Brain microvascular endothelial cell (primary cell): ENCODE measurements around the gene VPS26B.

ENCODE experiments used
- DNase-seq: peaks from one replicate; pipeline ENCODE4 v3.0.0-alpha.2; 2020
- H3K27ac ChIP-seq: fragments of 250-450 bp; sonication (Bioruptor Pico); 2 replicates; pipeline ENCODE4 v1.5.1; 2020; ENCODE audit warnings: mild to moderate bottlenecking, moderate library complexity
- H3K27me3 ChIP-seq: fragments of 250-450 bp; sonication (Bioruptor Pico); replicated peaks from 2 replicates; pipeline ENCODE4 v1.5.1; 2020; ENCODE audit warnings: mild to moderate bottlenecking
- H3K36me3 ChIP-seq: fragments of 250-450 bp; sonication (Bioruptor Pico); replicated peaks from 2 replicates; pipeline ENCODE4 v1.5.1; 2020; ENCODE audit warnings: mild to moderate bottlenecking
- H3K4me3 ChIP-seq: 2 replicates; pipeline ENCODE4 v1.5.1; 2011; ENCODE audit warnings: low read depth, mild to moderate bottlenecking, control low read depth, low read length, moderate library complexity
- in situ Hi-C: cut with HindIII; loops from 2 replicates; pipeline ENCODE4 v1.10.0; 2017; ENCODE audit warnings: low sequenced_read_pairs, low pct_ligation_motif_present
- TF ChIP-seq, protein P1 (sequence below): IDR thresholded peaks from 2 replicates; pipeline ENCODE4 v1.5.1; 2011; ENCODE audit warnings: low read depth, mild to moderate bottlenecking, moderate library complexity, low read length, control low read depth, inconsistent platforms; ENCODE audit errors: missing control alignments

The VPS26B gene

DNA sequence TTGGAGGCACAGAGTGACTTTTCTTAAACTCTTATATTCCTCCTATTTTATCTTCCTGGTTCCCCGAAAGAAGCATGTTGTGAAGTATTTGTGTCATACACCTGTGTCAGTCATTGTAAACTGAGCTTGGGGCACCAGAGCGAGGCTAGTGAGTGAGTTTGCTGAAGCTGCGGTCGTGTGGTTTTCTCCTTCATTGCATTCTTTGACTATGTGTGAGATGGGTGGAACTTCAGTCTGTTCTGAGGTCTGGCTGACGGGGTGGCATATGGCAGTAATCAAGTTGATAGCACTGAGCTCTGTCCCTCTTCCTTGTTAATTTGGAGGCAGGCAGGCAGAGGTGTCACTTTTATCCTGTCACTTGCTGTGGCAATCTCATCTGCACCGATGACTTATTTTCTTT lies 4.2 kb downstream of the VPS26B start:
- H3K27ac ChIP-seq: no peak overlapping the region
- in situ Hi-C loops: no loop called here
- no peak overlapping the region for H3K4me3 ChIP-seq
- no peaks in the 10 kb centered on the region for H3K36me3 ChIP-seq
- no peaks in the 10 kb centered on the region for H3K27me3 ChIP-seq
- TF ChIP-seq, protein P1, sequence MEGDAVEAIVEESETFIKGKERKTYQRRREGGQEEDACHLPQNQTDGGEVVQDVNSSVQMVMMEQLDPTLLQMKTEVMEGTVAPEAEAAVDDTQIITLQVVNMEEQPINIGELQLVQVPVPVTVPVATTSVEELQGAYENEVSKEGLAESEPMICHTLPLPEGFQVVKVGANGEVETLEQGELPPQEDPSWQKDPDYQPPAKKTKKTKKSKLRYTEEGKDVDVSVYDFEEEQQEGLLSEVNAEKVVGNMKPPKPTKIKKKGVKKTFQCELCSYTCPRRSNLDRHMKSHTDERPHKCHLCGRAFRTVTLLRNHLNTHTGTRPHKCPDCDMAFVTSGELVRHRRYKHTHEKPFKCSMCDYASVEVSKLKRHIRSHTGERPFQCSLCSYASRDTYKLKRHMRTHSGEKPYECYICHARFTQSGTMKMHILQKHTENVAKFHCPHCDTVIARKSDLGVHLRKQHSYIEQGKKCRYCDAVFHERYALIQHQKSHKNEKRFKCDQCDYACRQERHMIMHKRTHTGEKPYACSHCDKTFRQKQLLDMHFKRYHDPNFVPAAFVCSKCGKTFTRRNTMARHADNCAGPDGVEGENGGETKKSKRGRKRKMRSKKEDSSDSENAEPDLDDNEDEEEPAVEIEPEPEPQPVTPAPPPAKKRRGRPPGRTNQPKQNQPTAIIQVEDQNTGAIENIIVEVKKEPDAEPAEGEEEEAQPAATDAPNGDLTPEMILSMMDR: no peak
- no peak for DNase-seq

DNA sequence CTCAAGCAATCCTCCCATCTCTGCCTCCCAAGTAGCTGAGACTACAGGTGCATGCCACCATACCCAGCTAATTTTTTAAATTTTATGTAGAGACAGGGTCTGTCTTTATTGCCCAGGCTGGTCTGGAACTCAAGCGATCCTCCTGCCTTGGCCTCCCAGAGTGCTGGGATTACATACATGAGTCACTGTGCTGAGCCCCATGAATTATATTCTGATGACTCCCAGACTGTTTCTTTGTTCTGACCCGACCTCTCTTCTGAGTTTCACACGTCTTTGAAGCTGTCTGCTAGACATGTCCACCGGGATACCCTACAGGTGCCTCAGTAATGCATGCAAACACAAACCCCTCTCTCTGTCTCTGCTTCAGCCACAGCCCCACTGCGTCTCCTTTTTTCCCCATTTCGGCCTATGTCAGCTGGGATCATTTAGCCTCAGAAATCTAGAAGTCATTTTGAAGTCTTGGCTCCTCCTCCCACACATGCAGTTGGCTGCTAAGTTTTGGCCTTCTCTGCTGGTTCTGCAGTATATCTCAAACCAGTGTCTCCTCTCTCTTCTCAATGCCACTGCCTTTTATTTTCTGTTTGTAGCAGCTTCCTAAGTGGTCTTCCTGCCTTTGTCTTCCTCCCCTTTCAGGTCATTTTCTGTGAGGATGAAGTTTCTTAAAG lies 4.8 kb downstream of the VPS26B start:
- H3K4me3 ChIP-seq: no peak overlapping the region
- no peaks in the 10 kb centered on the region for H3K27me3 ChIP-seq
- no peaks in the 10 kb centered on the region for H3K36me3 ChIP-seq
- in situ Hi-C loops: no loop called here
- TF ChIP-seq, protein P1: no peak
- no peak for DNase-seq
- H3K27ac ChIP-seq: no peak overlapping the region

DNA sequence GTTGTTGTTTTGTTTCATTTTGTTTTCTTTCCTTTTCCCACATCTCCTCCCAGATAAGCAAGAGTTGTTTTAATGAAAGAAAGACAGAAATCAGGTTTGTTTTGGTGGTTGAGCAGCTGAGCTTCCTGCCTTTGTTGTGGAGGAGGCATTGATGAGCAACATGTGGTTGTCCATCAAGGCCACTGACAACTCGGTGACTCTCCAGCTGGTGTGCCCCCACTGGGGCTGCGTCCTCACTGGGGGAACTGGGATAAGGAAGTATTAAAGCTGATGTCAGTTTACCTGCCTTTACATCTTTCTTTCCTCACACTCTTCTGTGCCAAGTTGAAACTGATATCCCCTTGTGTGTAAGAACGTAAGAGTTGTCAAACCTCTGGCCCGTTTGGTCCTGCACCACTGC lies 5.9 kb downstream of the VPS26B start:
- TF ChIP-seq, protein P1: no peak
- in situ Hi-C loops: no loop called here
- Histone ChIP-seq H3K36me3 (no peaks in the 10 kb centered on the region), H3K27ac (no peak overlapping the region), H3K27me3 (no peaks in the 10 kb centered on the region), H3K4me3 (no peak overlapping the region)
- no peak for DNase-seq

DNA sequence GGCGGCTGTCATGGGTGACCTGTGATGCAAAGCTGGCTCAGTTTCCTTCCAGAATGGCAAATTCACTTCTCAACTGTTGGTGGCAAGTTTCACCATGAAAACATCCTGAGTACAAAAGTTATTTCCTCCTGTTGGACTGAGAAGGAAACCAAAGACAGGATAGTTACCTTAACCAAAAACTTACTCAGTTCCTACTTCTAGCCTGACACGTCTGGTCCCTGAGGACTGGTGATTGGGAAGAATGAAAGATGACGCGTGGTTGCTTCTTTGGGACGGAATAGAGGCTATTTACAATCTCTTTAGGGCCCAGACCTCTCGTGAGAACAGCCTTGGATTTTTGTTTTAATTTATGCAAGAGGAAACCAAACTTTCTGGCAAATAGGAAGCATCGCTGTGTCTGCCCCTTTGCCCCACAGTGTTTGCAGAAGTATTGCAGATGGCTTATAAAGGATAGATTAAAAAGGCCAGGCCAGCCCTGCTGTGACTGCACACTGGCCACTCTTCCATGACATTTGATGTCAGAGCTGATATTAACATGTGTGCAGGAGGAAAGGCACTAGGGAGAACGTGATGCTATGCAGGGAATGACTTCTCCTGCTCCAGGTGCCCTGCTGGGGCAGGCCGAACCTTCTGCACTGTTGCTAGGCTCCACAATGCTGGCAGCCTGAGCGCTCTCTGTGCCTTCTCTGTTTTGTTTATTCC lies 7.6 kb downstream of the VPS26B start:
- in situ Hi-C loops: no loop called here
- TF ChIP-seq, protein P1: no peak
- H3K4me3 ChIP-seq: no peak overlapping the region
- no peak overlapping the region for H3K27ac ChIP-seq
- H3K27me3 ChIP-seq: no peaks in the 10 kb centered on the region
- DNase-seq: no peak
- H3K36me3 ChIP-seq: peaks cover 4% of the 10 kb centered on the region

DNA sequence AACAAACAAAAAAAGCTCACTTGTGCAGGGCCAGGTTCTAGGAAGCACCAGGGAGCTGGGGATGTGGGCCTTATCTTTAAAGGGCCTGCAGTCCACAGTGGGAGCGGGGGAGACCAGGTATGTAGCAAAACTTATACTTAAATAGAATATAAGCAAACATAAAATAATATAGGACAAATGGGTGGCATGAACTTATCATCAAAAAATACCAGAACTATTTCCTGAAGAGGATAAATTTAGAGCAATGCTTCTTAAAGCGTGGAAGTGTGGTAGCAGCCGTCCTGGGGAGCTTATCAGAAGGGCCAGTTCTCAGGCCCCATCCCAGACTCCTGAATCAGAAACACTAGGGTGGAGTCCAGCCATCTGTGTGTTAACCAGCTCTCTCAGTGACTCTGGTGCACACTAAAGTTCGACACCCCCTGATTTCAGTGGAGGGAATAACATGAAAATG lies 9.3 kb downstream of the VPS26B start:
- H3K4me3 ChIP-seq: no peak overlapping the region
- H3K27me3 ChIP-seq: no peaks in the 10 kb centered on the region
- DNase-seq: no peak
- TF ChIP-seq, protein P1: no peak
- no peak overlapping the region for H3K27ac ChIP-seq
- in situ Hi-C loops: no loop called here
- peaks cover 4% of the 10 kb centered on the region for H3K36me3 ChIP-seq
